NB4 (cell line): ENCODE measurements around the gene CSNK1D.

ENCODE experiments used
- DNase-seq: peaks from one replicate; pipeline ENCODE4 v3.0.0; 2010; ENCODE audit warnings: low read depth
- H3K4me3 ChIP-seq: one replicate; pipeline ENCODE4 v1.5.1; 2011; ENCODE audit warnings: mild to moderate bottlenecking, low read depth, low read length, moderate library complexity
- MYC ChIP-seq: IDR thresholded peaks from 2 replicates; pipeline ENCODE4 v1.6.1; 2011; ENCODE audit warnings: low read depth, low read length
- POLR2A ChIP-seq: IDR thresholded peaks from 2 replicates; pipeline ENCODE4 v1.6.1; 2011; ENCODE audit warnings: mild to moderate bottlenecking; ENCODE audit not compliant: insufficient read length; ENCODE audit errors: extremely low read depth
- TF ChIP-seq, protein P1 (sequence below): IDR thresholded peaks from 2 replicates; pipeline ENCODE4 v1.6.1; 2011; ENCODE audit warnings: low read depth, low read length
- TF ChIP-seq, protein P2 (sequence below): IDR thresholded peaks from one replicate; pipeline ENCODE4 v1.5.1; 2012; ENCODE audit warnings: low read depth, low read length

Gene CSNK1D

DNA sequence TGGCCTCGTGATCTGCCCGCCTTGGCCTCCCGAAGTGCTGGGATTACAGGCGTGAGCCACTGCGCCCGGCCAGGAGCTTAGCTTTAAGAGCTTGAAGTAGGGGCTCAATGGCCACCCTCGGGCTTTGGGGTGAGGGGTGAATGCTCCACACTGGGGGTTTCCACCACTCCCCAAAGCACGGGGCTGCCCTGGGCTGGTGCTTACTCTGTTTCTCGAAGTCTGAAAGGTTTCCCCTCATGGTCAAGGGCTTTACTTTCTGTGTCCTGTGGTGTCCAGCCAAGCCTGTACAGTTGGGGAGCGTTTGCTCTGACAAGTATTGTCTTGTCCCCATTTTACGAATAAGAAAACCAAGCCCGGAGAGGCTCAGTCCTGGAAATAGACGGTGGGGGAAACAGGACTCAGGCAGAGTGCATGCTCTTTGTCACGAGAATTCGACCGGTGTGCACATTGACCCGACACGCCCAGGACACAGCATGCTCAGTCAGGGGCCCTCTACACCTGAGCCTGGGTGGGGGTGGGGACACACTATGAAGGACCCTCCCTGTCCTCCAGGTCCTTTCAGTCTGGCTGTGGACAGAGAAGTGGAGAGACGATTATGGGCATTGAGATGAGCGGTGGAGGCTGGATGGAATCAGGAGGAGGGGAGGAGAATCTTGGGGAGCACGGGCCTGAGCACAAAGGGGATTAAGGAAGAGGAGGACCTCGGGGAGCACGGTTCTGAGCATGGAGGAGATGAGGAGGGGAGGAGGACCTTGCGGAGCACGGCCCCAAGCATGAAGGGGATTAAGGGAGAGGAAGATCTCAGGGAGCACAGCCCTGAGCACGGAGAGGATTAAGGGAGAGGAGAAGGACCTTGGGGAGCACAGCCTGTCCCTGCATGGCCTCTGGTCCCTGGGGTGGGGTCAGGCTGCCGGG, 36.4 kb upstream of the CSNK1D start:
- no peak for DNase-seq
- H3K4me3 ChIP-seq = no peak overlapping the region

DNA sequence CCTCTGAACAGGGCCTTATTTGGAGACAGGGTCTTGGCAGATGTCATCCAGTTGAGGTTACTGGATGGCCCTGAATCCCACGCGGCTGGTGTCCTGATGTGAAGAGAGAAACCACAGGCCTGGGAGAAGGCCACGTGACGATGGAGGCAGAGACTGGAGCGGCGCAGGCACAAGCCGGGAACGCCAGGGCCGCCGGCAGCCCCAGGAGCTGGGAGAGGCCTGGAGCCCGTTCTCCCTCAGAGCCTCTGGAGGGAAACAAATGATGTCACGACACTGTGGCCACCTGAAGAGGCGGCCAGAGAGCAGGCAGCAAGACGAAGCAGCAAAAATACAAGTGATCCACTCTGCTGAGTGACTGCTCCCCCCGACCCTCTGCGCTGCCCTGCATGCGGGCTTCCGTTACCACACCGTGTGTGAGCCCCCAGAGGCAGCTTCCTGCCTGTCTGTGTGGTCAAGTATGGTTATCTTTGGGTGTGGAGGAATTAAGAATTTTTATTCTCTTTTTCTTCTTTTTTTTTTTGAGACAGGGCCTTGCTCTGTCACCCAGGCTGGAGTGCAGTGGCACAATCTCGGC, 32.3 kb upstream of the CSNK1D start:
- peak; percentile 59 for DNase-seq
- H3K4me3 ChIP-seq = no peak overlapping the region
- TF ChIP-seq, protein P1, sequence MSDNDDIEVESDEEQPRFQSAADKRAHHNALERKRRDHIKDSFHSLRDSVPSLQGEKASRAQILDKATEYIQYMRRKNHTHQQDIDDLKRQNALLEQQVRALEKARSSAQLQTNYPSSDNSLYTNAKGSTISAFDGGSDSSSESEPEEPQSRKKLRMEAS = no peak; the same call in 1 of the 2 replicates
- TF ChIP-seq POLR2A (no peak), MYC (no peak)
- TF ChIP-seq, protein P2, sequence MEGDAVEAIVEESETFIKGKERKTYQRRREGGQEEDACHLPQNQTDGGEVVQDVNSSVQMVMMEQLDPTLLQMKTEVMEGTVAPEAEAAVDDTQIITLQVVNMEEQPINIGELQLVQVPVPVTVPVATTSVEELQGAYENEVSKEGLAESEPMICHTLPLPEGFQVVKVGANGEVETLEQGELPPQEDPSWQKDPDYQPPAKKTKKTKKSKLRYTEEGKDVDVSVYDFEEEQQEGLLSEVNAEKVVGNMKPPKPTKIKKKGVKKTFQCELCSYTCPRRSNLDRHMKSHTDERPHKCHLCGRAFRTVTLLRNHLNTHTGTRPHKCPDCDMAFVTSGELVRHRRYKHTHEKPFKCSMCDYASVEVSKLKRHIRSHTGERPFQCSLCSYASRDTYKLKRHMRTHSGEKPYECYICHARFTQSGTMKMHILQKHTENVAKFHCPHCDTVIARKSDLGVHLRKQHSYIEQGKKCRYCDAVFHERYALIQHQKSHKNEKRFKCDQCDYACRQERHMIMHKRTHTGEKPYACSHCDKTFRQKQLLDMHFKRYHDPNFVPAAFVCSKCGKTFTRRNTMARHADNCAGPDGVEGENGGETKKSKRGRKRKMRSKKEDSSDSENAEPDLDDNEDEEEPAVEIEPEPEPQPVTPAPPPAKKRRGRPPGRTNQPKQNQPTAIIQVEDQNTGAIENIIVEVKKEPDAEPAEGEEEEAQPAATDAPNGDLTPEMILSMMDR = no peak

More for the DNA sequence above, 36.4 kb upstream of the CSNK1D start:
- TF ChIP-seq, protein P1 = no peak
- no peak for TF ChIP-seq MYC
- no peak for TF ChIP-seq POLR2A
- TF ChIP-seq, protein P2 = no peak

DNA sequence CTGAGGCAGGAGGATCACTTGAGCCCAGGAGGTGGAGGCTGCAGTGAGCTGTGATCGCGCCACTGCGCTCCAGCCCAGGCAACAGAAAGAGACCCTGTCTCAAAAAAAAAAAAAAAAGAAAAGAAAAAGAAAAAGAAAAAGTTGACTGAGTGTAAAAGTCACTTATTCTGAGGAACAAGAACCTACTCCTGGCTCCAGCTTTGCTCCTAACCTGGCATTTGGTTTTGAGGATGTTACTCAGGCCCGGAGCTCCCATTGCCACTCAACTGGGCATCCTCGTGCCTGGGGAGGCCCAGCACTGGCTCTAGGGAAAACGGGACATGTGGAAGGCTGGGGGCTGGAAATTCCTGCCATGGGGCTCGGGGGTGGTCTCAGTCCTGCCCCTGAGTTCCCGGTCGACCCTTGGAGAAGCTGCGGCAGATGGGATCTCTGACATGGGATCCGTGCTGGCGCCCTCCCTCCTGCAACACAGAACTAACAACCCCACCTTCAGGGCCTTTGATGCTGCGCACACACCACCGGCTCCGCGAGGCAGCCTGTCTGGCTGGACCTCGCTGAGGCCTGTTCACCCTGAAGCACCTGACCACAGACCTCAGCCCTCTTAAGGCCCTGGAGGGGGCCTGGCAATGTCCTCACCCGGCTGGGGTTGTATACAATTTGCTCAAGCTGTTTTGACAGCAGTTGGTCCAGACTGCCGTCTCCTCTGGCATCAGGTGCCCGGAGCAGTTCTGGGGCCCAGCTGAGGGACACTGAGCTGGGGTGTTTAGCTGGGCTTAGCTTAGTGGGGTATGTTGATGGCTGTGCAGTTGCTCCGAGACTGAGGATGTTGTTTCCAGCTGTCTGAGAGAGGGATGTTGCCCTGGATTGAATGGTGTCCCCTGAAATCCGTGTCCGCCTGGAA, 31.6 kb upstream of the CSNK1D start:
- TF ChIP-seq, protein P2 = no peak
- TF ChIP-seq, protein P1 = no peak
- TF ChIP-seq MYC (no peak), POLR2A (no peak)
- DNase-seq = no peak

DNA sequence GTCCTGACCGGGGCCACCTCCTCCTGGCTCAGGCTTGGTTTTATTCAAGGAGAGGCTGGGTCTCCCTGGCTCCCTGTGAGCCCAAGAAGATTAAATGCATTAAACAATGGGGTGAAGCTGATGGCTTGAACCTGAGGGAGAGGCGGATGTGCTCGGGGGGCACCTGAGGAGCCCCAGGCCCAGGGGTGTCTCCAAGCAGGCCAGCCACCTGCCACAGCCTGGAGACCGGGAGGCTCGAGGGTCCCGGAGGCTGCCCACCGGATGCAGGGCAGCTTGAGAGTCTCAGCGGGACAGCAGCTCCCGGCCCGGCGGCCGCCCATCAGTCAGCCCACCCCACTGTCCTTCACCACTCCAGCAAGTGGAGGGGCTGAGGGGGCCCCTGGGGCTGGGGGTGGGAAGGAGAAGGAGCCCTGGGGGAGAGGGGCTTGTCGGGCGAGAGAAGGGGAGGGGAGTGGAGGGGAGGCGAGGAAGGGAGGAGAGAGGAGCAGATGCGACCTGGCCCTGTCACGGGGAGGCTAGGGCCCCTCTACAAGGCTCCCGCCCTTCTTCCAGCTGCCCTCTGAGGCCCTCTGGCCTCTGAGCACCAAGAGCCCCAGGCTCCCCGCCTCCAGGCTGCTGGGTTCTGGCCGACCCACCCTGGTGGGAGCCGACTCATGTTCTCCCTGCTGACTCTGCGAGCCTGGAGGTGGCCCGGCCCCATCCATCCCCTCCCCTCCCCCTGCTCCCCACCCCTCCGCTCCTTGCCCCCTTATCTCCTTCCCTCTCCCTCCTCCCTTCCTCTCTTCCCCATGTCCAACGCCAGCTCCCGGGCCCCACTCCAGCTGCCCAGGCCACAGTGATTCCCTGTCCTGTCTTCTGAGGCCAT, 30.7 kb upstream of the CSNK1D start:
- no peak overlapping the region for H3K4me3 ChIP-seq
- TF ChIP-seq, protein P2 = no peak
- TF ChIP-seq, protein P1 = no peak
- no peak for TF ChIP-seq POLR2A
- TF ChIP-seq MYC = no peak
- DNase-seq = no peak

More for the DNA sequence above, 31.6 kb upstream of the CSNK1D start:
- no peak overlapping the region for H3K4me3 ChIP-seq
